SIG-M5 (cell line): ENCODE measurements around the gene ENG.
"Not testable (repeated sequence)": the region's sequence is repeated elsewhere in the genome, so short reads cannot be mapped to it uniquely, and the experiment has no call there.

Source experiments
- DNase-seq: peaks from one replicate; lab custom pipeline; 2025; lab: John Stamatoyannopoulos, UW

Gene ENG

GRCh38 chr9:127865645-127866464 lies 11.4 kb upstream of the ENG start:
- no peak for DNase-seq

GRCh38 chr9:127863191-127863621 lies 8.7 kb upstream of the ENG start:
- DNase-seq = no peak

- no peak for DNase-seq
Observed at GRCh38 chr9:127862075-127863011, 7.9 kb upstream of the ENG start.

GRCh38 chr9:127860779-127861178 lies 6.3 kb upstream of the ENG start:
- DNase-seq = no peak

GRCh38 chr9:127860260-127860659 lies 5.8 kb upstream of the ENG start:
- no peak for DNase-seq

GRCh38 chr9:127858041-127858512 lies 3.6 kb upstream of the ENG start:
- DNase-seq = no peak

- no peak for DNase-seq
Observed at GRCh38 chr9:127857278-127857677, 2.8 kb upstream of the ENG start.

- DNase-seq = no peak
Observed at GRCh38 chr9:127856729-127857116, 2.3 kb upstream of the ENG start.

GRCh38 chr9:127856094-127856728 lies 1.8 kb upstream of the ENG start:
- no peak for DNase-seq

- DNase-seq = no peak
Observed at GRCh38 chr9:127855522-127855921, 1.1 kb upstream of the ENG start.

- no peak for DNase-seq
Observed at GRCh38 chr9:127854960-127855359, 502 bp upstream of the ENG start.

GRCh38 chr9:127853312-127854183 lies 910 bp downstream of the ENG start:
- no peak for DNase-seq

- DNase-seq = no peak
Observed at GRCh38 chr9:127852829-127853228, 1.6 kb downstream of the ENG start.

- DNase-seq = no peak
Observed at GRCh38 chr9:127850286-127850830, 4.1 kb downstream of the ENG start.

- no peak for DNase-seq
Observed at GRCh38 chr9:127848756-127849504, 5.5 kb downstream of the ENG start.

- DNase-seq = no peak
Observed at GRCh38 chr9:127847833-127848755, 6.4 kb downstream of the ENG start.

GRCh38 chr9:127847178-127847510 lies 7.3 kb downstream of the ENG start:
- no peak for DNase-seq

GRCh38 chr9:127846443-127847177 lies 7.8 kb downstream of the ENG start:
- DNase-seq = no peak

GRCh38 chr9:127845619-127846018 lies 8.8 kb downstream of the ENG start:
- DNase-seq = not testable (repeated sequence)
